GM12878 (cell line): ENCODE results near the gene SPIRE1. TPM values are rescaled to one million over a fixed set of nuclear protein-coding genes. Genes with fewer than 3 reads are reported as not detected.
A peak's percentile ranks its signal among the peaks of the same experiment; 100 is the strongest.

Source experiments
- ATAC-seq: fragments of 200-7000 bp; cut with Tn5 transposase; 3 replicates; pipeline ENCODE4 v1.9.1; 2020; ENCODE audit warnings: mild to moderate bottlenecking, moderate library complexity
- BruUV-seq: library from RNA; stranded (reverse); fragments of 400-500 nt; replicated peaks from 2 replicates; lab custom pipeline; 2021; lab: Mats Ljungman, UMichigan
- CTCF ChIA-PET: fragments of 300-600 bp; sonication (Branson Sonifier 250); formaldehyde crosslinking; extraction: SDS; loops from one replicate; lab custom pipeline; 2021; ENCODE audit warnings: inconsistent platforms; lab: Yijun Ruan, JAX
- POLR2A ChIA-PET: fragments of 350-600 bp; formaldehyde crosslinking; extraction: SDS; loops from one replicate; lab custom pipeline; 2021; ENCODE audit warnings: inconsistent platforms; lab: Charles Lee
- RAD21 ChIA-PET: fragments of 300-600 bp; sonication (Branson Sonifier 250); formaldehyde crosslinking; loops from one replicate; lab custom pipeline; 2023; ENCODE audit warnings: antibody characterized with exemption; ENCODE audit not compliant: unreplicated experiment; lab: Charles Lee
- SMC1A ChIA-PET: fragments of 300-600 bp; sonication (Branson Sonifier 250); formaldehyde crosslinking; loops from one replicate; lab custom pipeline; 2023; ENCODE audit not compliant: unreplicated experiment, uncharacterized antibody; lab: Charles Lee
- DNase-seq: peaks from one replicate; pipeline ENCODE4 v3.0.0-alpha.2; 2011; ENCODE audit warnings: low read depth, low spot score
- FAIRE-seq: peaks from 3 replicates; lab custom pipeline; 2011; peaks lifted over from hg19 to GRCh38; lab: Jason Lieb, UNC
- H2AFZ ChIP-seq: 2 replicates; pipeline ENCODE4 v1.6.0; 2011; ENCODE audit warnings: low read depth, low read length, control low read depth; ENCODE audit not compliant: control insufficient read depth
- H3K27ac ChIP-seq: 2 replicates; pipeline ENCODE4 v1.5.1; 2011; ENCODE audit warnings: control low read depth; ENCODE audit not compliant: control insufficient read depth, insufficient read depth
- H3K27me3 ChIP-seq, 2 experiments: replicated peaks in 1 of 2; 2 replicates each; pipeline versions ENCODE4 v1.6.0 to v1.6.1; 2011; ENCODE audit warnings: low read length in 1 of 2; ENCODE audit not compliant: control insufficient read depth in 2 of 2, insufficient read depth in 2 of 2
- H3K36me3 ChIP-seq, 2 experiments: 2 replicates each; pipeline ENCODE4 v1.5.1; 2011; ENCODE audit warnings: low read length in 1 of 2; ENCODE audit not compliant: control insufficient read depth in 2 of 2, insufficient read depth in 2 of 2
- H3K4me1 ChIP-seq: 2 replicates; pipeline ENCODE4 v1.6.1; 2011; ENCODE audit warnings: mild to moderate bottlenecking, low read length, moderate library complexity, mixed read lengths; ENCODE audit not compliant: control insufficient read depth, insufficient read depth
- H3K4me2 ChIP-seq: 2 replicates; pipeline ENCODE4 v1.6.0; 2011; ENCODE audit warnings: control low read depth; ENCODE audit not compliant: control insufficient read depth, insufficient read depth
- H3K4me3 ChIP-seq: fragments of 200-600 bp; sonication (generic); 2 replicates; pipeline ENCODE4 v1.5.1; 2016
- H3K79me2 ChIP-seq: 2 replicates; pipeline ENCODE4 v1.6.0; 2011; ENCODE audit warnings: low read length; ENCODE audit not compliant: control insufficient read depth, insufficient read depth
- H3K9ac ChIP-seq: 2 replicates; pipeline ENCODE4 v1.8.0; 2011; ENCODE audit warnings: low read length, control low read depth, mixed read lengths; ENCODE audit not compliant: control insufficient read depth, insufficient read depth
- H3K9me3 ChIP-seq: replicated peaks from 3 replicates; pipeline ENCODE4 v1.5.1; 2011; ENCODE audit warnings: mild to moderate bottlenecking, low read length; ENCODE audit not compliant: control insufficient read depth, insufficient read depth
- H4K20me1 ChIP-seq: 2 replicates; pipeline ENCODE4 v1.6.0; 2011; ENCODE audit not compliant: control insufficient read depth, insufficient read depth
- ASH2L ChIP-seq: fragments of 300-600, 200-600 bp; sonication (generic); IDR thresholded peaks from 2 replicates; pipeline ENCODE4 v1.6.1; 2017; ENCODE audit warnings: low read depth, mild to moderate bottlenecking, borderline replicate concordance
- ATF7 ChIP-seq: fragments of 450-650 bp; IDR thresholded peaks from 2 replicates; pipeline ENCODE4 v1.6.1; 2016; ENCODE audit warnings: low read depth, mild to moderate bottlenecking
- BCL3 ChIP-seq: IDR thresholded peaks from 2 replicates; pipeline ENCODE4 v1.6.1; 2011; ENCODE audit warnings: borderline replicate concordance, low read depth, mild to moderate bottlenecking, moderate library complexity, low read length; ENCODE audit not compliant: insufficient read depth, poor library complexity, severe bottlenecking
- NR2C1 ChIP-seq: fragments of 450-650 bp; IDR thresholded peaks from 2 replicates; pipeline ENCODE4 v1.6.1; 2017; ENCODE audit warnings: antibody characterized with exemption, mild to moderate bottlenecking, moderate library complexity
- PAX8 ChIP-seq: fragments of 450-650 bp; IDR thresholded peaks from 2 replicates; pipeline ENCODE4 v1.6.1; 2017; ENCODE audit warnings: mild to moderate bottlenecking, moderate library complexity
- POLR2AphosphoS2 ChIP-seq: IDR thresholded peaks from 2 replicates; pipeline ENCODE4 v1.6.1; 2011; ENCODE audit warnings: low read depth, mild to moderate bottlenecking, low read length, improper control_type of control experiment, moderate library complexity
- RAD21 ChIP-seq: IDR thresholded peaks from 2 replicates; pipeline ENCODE4 v1.6.1; 2011; ENCODE audit warnings: mild to moderate bottlenecking, low read depth, low read length, moderate library complexity; ENCODE audit not compliant: insufficient read depth
- TCF3 ChIP-seq: IDR thresholded peaks from 2 replicates; pipeline ENCODE4 v1.6.1; 2012; ENCODE audit warnings: low read depth, mild to moderate bottlenecking, low read length, borderline replicate concordance; ENCODE audit not compliant: insufficient read depth
- TCF7 ChIP-seq: IDR thresholded peaks from 2 replicates; pipeline ENCODE4 v1.6.1; 2014; ENCODE audit warnings: antibody characterized with exemption, borderline replicate concordance
- ZBED1 ChIP-seq: IDR thresholded peaks from 2 replicates; pipeline ENCODE4 v1.6.1; 2016; ENCODE audit warnings: borderline replicate concordance
- ZNF207 ChIP-seq: fragments of 450-650 bp; IDR thresholded peaks from 2 replicates; pipeline ENCODE4 v1.6.1; 2014; ENCODE audit warnings: antibody characterized with exemption, mild to moderate bottlenecking, borderline replicate concordance
- ZNF274 ChIP-seq: IDR thresholded peaks from one replicate; pipeline ENCODE4 v1.8.0; 2011; ENCODE audit not compliant: insufficient read length, insufficient read depth
- WGBS: methylation state at CpG from one replicate; pipeline ENCODE4 v1.1.6; 2016; ENCODE audit warnings: low lambda C conversion rate; ENCODE audit not compliant: insufficient replicate concordance, insufficient coverage; ENCODE audit errors: missing lambda C conversion rate; 5-methylcytosine and 5-hydroxymethylcytosine counted together
- in situ Hi-C: fragments of 300-500 bp; cut with MboI; formaldehyde crosslinking; loops from 9 replicates; pipeline ENCODE4 v1.14.3; 2018; ENCODE audit warnings: mixed read lengths
- intact Hi-C: fragments of 100-400 bp; cut with micrococcal nuclease; formaldehyde crosslinking; loops from one replicate; pipeline ENCODE4 v1.14.2; 2022; ENCODE audit not compliant: unreplicated experiment
- polyA plus RNA-seq, 11 experiments: library from polyadenylated mRNA; depleted of rRNA in 4 of 11; unstranded in 6 of 11; stranded (reverse) in 5 of 11; fragments of >200 nt; fragmentation: Nextera tagmentation in 4 of 11; fragmentation: Illumina TruSeq in 1 of 11; extraction: Ambion mirVana in 4 of 11; extraction: Trizol in 1 of 11; gene quantifications; 1 replicate in 1 of 11; 2 replicates in 10 of 11; pipeline versions ENCODE4 v1.2.1 to v1.2.3, GENCODE V29; 2011 to 2016; ENCODE audit warnings: inconsistent platforms in 2 of 11, missing spikeins in 2 of 11, low read depth in 1 of 11
- total RNA-seq, 4 experiments: library from RNA; depleted of rRNA in 3 of 4; stranded (reverse); fragments of >200 nt in 3 of 4; fragmentation: Illumina TruSeq in 1 of 4; extraction: Trizol in 1 of 4; gene quantifications; 2 replicates each; pipeline versions ENCODE4 v1.2.1 to v1.2.3, GENCODE V29; 2013 to 2021

SPIRE1 gene
- total and polyA plus RNA-seq, 10 of the 15 experiments (the other 5 are each of a cell fraction or from before 2014, with no cell fraction given), result 0.18 to 9.2 (median 4.3) TPM

- BruUV-seq, result no TSS peak
- POLR2A ChIA-PET, result no interaction called here
- no peak for DNase-seq
- H3K4me3 ChIP-seq, result no peak overlapping the region
- intact Hi-C loops, result loop anchor here (10.0 kb wide), 2 partner anchors 138 to 402 kb away; no protein-coding TSS in a partner anchor
- H3K27ac ChIP-seq, result no peak overlapping the region
- no peaks in the 10 kb centered on the region for H4K20me1 ChIP-seq
- CTCF ChIA-PET, result no interaction called here
- H3K9me3 ChIP-seq, result no peaks in the 10 kb centered on the region
- WGBS, result 85% methylated on average over 3 of the region's 3 CpGs
- SMC1A ChIA-PET, result no interaction called here
- H3K9ac ChIP-seq, result no peak overlapping the region
- no peak for TF ChIP-seq ATF7
- TF ChIP-seq ASH2L, result no peak
- no peak for TF ChIP-seq NR2C1
- TF ChIP-seq ZNF207, result no peak
- no peak for TF ChIP-seq TCF7
- TF ChIP-seq, all 136 proteins: peak for 0
- in situ Hi-C loops, result no loop called here
- RAD21 ChIA-PET, result no interaction called here
- Histone ChIP-seq H3K4me1 (no peaks in the 10 kb centered on the region), H3K36me3 (no peaks in the 10 kb centered on the region), H2AFZ (no peak overlapping the region), H3K4me2 (no peak overlapping the region), H3K79me2 (no peaks in the 10 kb centered on the region), H3K27me3 (no peaks in the 10 kb centered on the region; a peak in 2 of 4 replicates)
- FAIRE-seq (no peak), ATAC-seq (no peak)
These were observed 125.2 kb downstream of the SPIRE1 start for GRCh38 chr18:12532661-12533060.

- BruUV-seq, result no TSS peak
- Histone ChIP-seq H3K4me1 (no peaks in the 10 kb centered on the region), H2AFZ (no peak overlapping the region), H3K4me3 (no peak overlapping the region), H3K36me3 (no peaks in the 10 kb centered on the region), H3K79me2 (no peaks in the 10 kb centered on the region), H3K27ac (no peak overlapping the region), H3K27me3 (no peaks in the 10 kb centered on the region; a peak in 2 of 4 replicates), H3K9me3 (no peaks in the 10 kb centered on the region), H4K20me1 (no peaks in the 10 kb centered on the region), H3K4me2 (no peak overlapping the region), H3K9ac (no peak overlapping the region)
- ChIA-PET CTCF (interaction anchor here (0.7 kb wide), 1 partner anchor 139 kb away, joined by 3 read pairs; no protein-coding TSS in a partner anchor), RAD21 (no interaction called here), POLR2A (no interaction called here), SMC1A (no interaction called here)
- in situ Hi-C loops, result no loop called here
- 53% methylated on average over 1 of the region's 1 CpG for WGBS
- DNase-seq (no peak), ATAC-seq (no peak), FAIRE-seq (no peak)
- intact Hi-C loops, result loop anchor here (10.0 kb wide), 2 partner anchors 137 to 403 kb away; no protein-coding TSS in a partner anchor
- TF ChIP-seq ZNF274, result no peak
- no peak for TF ChIP-seq ZBED1
- no peak for TF ChIP-seq PAX8
- no peak for TF ChIP-seq POLR2AphosphoS2
- no peak for TF ChIP-seq TCF3
- TF ChIP-seq BCL3, result no peak
- peak; percentile 28; the same call in 1 of the 2 replicates for TF ChIP-seq RAD21
These were observed 126.2 kb downstream of the SPIRE1 start for GRCh38 chr18:12531749-12532148.
